ENCODE results near the gene ZNF48. TPM values are rescaled to one million over a fixed set of nuclear protein-coding genes. Genes with fewer than 3 reads are reported as not detected.

ZNF48 gene
- 40.4 TPM for total RNA-seq (ENCODE audit: unreplicated experiment)
- long read RNA-seq, partial matches to known transcripts: 0 of 5 reads
- long read RNA-seq, other reads (novel, unspliced or antisense): 1 of 5 reads

DNA sequence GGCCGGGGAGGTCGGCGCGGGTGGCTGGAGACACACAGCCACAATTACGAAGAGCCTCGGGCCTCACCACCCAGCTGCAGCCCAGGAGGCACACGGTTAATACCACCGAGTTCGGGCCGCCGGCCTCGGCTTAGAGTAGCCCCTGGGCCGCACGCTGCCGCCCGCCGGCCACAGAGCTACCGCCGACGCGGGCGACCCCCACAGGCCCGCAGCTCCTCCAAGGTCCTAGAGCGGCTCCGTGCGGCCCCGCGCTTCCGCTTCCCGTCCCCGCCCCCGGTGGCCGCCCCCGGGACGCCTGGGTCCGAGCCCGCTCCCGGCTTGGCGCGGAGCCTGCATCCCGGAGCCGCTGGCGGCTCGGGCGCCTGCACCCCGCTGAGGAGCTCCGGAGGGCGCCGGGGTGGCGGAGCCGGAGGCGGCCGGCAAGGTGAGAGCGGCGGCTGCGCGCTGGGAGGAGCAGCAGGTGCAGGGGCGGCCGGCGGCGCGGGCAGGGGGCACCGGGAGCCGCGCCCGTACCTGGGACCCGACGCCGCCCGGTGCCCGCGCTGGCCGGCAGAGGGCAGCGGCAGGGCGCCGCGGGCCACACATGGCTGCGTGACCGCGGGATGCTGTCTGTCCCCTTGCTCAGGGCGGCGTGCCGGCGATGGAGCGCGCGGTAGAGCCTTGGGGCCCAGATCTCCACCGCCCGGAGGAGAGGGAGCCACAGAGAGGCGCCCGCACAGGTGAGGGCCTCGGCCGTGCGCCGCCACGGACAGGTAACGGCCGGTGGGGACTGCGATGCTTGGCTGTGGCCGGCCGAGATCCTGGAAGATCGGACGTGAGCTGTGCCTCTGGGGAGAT, at the start of gene ZNF48:
TSS of gene ZNF48 (plus strand) at position 266 of the 837 bp plus-strand sequence. CDS start at position 641, 375 bp downstream.
- Mint-ChIP-seq H3K27me3 (ENCODE audit: unreplicated experiment) (peaks cover 21% of the 10 kb centered on the region), H3K27ac (ENCODE audit: unreplicated experiment) (peak within 1 kb of the TSS; percentile 99), H3K36me3 (ENCODE audit: low read depth, unreplicated experiment) (peaks cover 13% of the 10 kb centered on the region), H3K4me1 (ENCODE audit: unreplicated experiment) (peaks cover 32% of the 10 kb centered on the region), H3K4me3 (ENCODE audit: unreplicated experiment) (peak within 1 kb of the TSS; percentile 97), H3K9me3 (ENCODE audit: unreplicated experiment) (no peaks in the 10 kb centered on the region)
- TF ChIP-seq CTCF (IDR thresholded peaks at IDR 0.05; ENCODE audit: unreplicated experiment): peak; percentile 41
- DNase-seq (ENCODE audit: low spot score): peak; percentile 80

- Mint-ChIP-seq H3K9me3 (ENCODE audit: unreplicated experiment) (no peaks in the 10 kb centered on the region), H3K27ac (ENCODE audit: unreplicated experiment) (no peak overlapping the region), H3K27me3 (ENCODE audit: unreplicated experiment) (peaks cover 2% of the 10 kb centered on the region), H3K4me1 (ENCODE audit: unreplicated experiment) (no peaks in the 10 kb centered on the region), H3K4me3 (ENCODE audit: unreplicated experiment) (no peak overlapping the region), H3K36me3 (ENCODE audit: low read depth, unreplicated experiment) (peaks cover 12% of the 10 kb centered on the region)
- no peak for DNase-seq (ENCODE audit: low spot score)
- no peak for TF ChIP-seq CTCF (IDR thresholded peaks at IDR 0.05; ENCODE audit: unreplicated experiment)
Observed at GRCh38 chr16:30346286-30346685, 48.9 kb upstream of the ZNF48 start.

GRCh38 chr16:30348113-30348512, 47.1 kb upstream of the ZNF48 start:
- Mint-ChIP-seq H3K36me3 (ENCODE audit: low read depth, unreplicated experiment) (peaks cover 17% of the 10 kb centered on the region), H3K4me1 (ENCODE audit: unreplicated experiment) (no peaks in the 10 kb centered on the region), H3K9me3 (ENCODE audit: unreplicated experiment) (no peaks in the 10 kb centered on the region), H3K27me3 (ENCODE audit: unreplicated experiment) (peaks cover 11% of the 10 kb centered on the region), H3K27ac (ENCODE audit: unreplicated experiment) (no peak overlapping the region), H3K4me3 (ENCODE audit: unreplicated experiment) (no peak overlapping the region)
- no peak for TF ChIP-seq CTCF (IDR thresholded peaks at IDR 0.05; ENCODE audit: unreplicated experiment)
- DNase-seq (ENCODE audit: low spot score): no peak

- Mint-ChIP-seq H3K36me3 (ENCODE audit: low read depth, unreplicated experiment) (peaks cover 17% of the 10 kb centered on the region), H3K4me1 (ENCODE audit: unreplicated experiment) (peaks cover 2% of the 10 kb centered on the region), H3K27ac (ENCODE audit: unreplicated experiment) (no peak overlapping the region), H3K27me3 (ENCODE audit: unreplicated experiment) (peaks cover 14% of the 10 kb centered on the region), H3K4me3 (ENCODE audit: unreplicated experiment) (no peak overlapping the region), H3K9me3 (ENCODE audit: unreplicated experiment) (no peaks in the 10 kb centered on the region)
- no peak for TF ChIP-seq CTCF (IDR thresholded peaks at IDR 0.05; ENCODE audit: unreplicated experiment)
- no peak for DNase-seq (ENCODE audit: low spot score)
Observed at GRCh38 chr16:30348929-30349328, 46.3 kb upstream of the ZNF48 start.

DNA sequence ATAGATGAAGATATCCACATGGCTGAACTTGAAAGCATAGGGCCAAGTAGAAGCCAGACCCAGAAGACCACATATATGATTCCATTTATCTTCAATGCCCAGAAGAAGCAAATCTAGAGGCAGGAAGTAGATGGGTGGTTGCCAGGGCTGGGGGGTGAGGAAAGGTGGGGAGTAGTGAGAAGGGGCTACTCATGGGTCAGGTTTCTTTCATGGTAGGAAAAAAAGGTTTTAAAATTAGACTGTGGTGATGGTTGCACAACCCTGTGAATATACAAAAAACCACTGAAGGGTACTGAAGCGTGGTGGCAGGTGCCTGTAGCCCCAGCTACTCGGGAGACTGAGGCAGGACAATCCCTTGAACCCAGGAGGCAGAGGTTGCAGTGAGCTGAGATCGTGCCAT, 45.5 kb upstream of the ZNF48 start:
- H3K36me3 Mint-ChIP-seq (ENCODE audit: low read depth, unreplicated experiment): peaks cover 22% of the 10 kb centered on the region
- peaks cover 19% of the 10 kb centered on the region for H3K27me3 Mint-ChIP-seq (ENCODE audit: unreplicated experiment)
- no peaks in the 10 kb centered on the region for H3K9me3 Mint-ChIP-seq (ENCODE audit: unreplicated experiment)
- no peak for TF ChIP-seq CTCF (IDR thresholded peaks at IDR 0.05; ENCODE audit: unreplicated experiment)
- H3K4me3 Mint-ChIP-seq (ENCODE audit: unreplicated experiment): peak overlapping the region; percentile 47
- no peak overlapping the region for H3K27ac Mint-ChIP-seq (ENCODE audit: unreplicated experiment)
- DNase-seq (ENCODE audit: low spot score): no peak
- H3K4me1 Mint-ChIP-seq (ENCODE audit: unreplicated experiment): peaks cover 10% of the 10 kb centered on the region
